H1 (cell line): ENCODE results near the gene ZNF768. TPM values are rescaled to one million over a fixed set of nuclear protein-coding genes. Genes with fewer than 3 reads are reported as not detected.

Experiments used
- CTCF ChIA-PET: fragments of 300-600 bp; sonication (Branson Sonifier 250); formaldehyde crosslinking; loops from one replicate; lab custom pipeline; 2021; ENCODE audit not compliant: partially characterized antibody; lab: Charles Lee
- POLR2A ChIA-PET: fragments of 300-600 bp; sonication (Branson Sonifier 250); formaldehyde crosslinking; loops from one replicate; lab custom pipeline; 2021; ENCODE audit warnings: inconsistent platforms; ENCODE audit not compliant: partially characterized antibody; lab: Charles Lee
- DNase-seq, 2 experiments: peaks; one replicate each; pipeline versions ENCODE4 v3.0.0 to v3.0.0-alpha.2; 2010 to 2022; ENCODE audit warnings: low spot score in 2 of 2, low read depth in 1 of 2, mixed read lengths in 1 of 2
- FAIRE-seq: peaks from 2 replicates; lab custom pipeline; 2011; peaks lifted over from hg19 to GRCh38; lab: Jason Lieb, UNC
- H2AFZ ChIP-seq: 2 replicates; pipeline ENCODE4 v1.8.1; 2012; ENCODE audit warnings: low read length, inconsistent platforms
- H2AK5ac ChIP-seq: 2 replicates; pipeline ENCODE4 v1.6.1; 2013; ENCODE audit warnings: low read depth, low read length
- H2BK120ac ChIP-seq: replicated peaks from 2 replicates; pipeline ENCODE3; 2013; ENCODE audit warnings: low read depth, low read length, inconsistent platforms
- H2BK12ac ChIP-seq: 2 replicates; pipeline ENCODE4 v1.6.1; 2013; ENCODE audit warnings: low read depth, low read length
- H2BK15ac ChIP-seq: 2 replicates; pipeline ENCODE4 v1.6.1; 2013; ENCODE audit warnings: low read length
- H2BK20ac ChIP-seq: 2 replicates; pipeline ENCODE4 v1.6.1; 2013; ENCODE audit warnings: low read length
- H2BK5ac ChIP-seq: 2 replicates; pipeline ENCODE4 v1.6.1; 2013; ENCODE audit warnings: low read depth, low read length
- H3K14ac ChIP-seq: 2 replicates; pipeline ENCODE4 v1.6.1; 2013; ENCODE audit warnings: inconsistent platforms; ENCODE audit not compliant: insufficient read length
- H3K18ac ChIP-seq: 2 replicates; pipeline ENCODE4 v1.6.1; 2013; ENCODE audit warnings: low read length; ENCODE audit errors: extremely low read depth
- H3K23ac ChIP-seq: 2 replicates; pipeline ENCODE4 v1.6.1; 2013; ENCODE audit warnings: inconsistent platforms; ENCODE audit not compliant: insufficient read length
- H3K23me2 ChIP-seq: 2 replicates; pipeline ENCODE4 v1.6.1; 2013; ENCODE audit warnings: low read depth, low read length
- H3K27ac ChIP-seq: 2 replicates; pipeline ENCODE4 v1.6.1; 2011; ENCODE audit warnings: low read depth, low read length, inconsistent platforms
- H3K27me3 ChIP-seq, 4 experiments: replicated peaks in 1 of 4; 1 replicate in 1 of 4; 2 replicates in 3 of 4; pipeline versions ENCODE4 v1.6.1 to v1.8.1; 2011 to 2013; ENCODE audit warnings: low read length in 3 of 4, mild to moderate bottlenecking in 3 of 4, inconsistent platforms in 2 of 4, mixed read lengths in 2 of 4, moderate library complexity in 1 of 4; ENCODE audit not compliant: control insufficient read depth in 3 of 4, insufficient read depth in 3 of 4; ENCODE audit errors: extremely low read depth in 1 of 4
- H3K36me3 ChIP-seq, 4 experiments: 2 replicates each; pipeline versions ENCODE4 v1.6.1 to v1.8.1; 2011 to 2013; ENCODE audit warnings: mild to moderate bottlenecking in 4 of 4, low read length in 3 of 4, moderate library complexity in 2 of 4, control low read depth in 1 of 4, inconsistent platforms in 1 of 4; ENCODE audit not compliant: insufficient read depth in 4 of 4, control insufficient read depth in 2 of 4
- H3K4ac ChIP-seq: replicated peaks from 2 replicates; pipeline ENCODE3; 2013; ENCODE audit warnings: low read length, low read depth, mixed read lengths, inconsistent platforms; ENCODE audit not compliant: insufficient read length
- H3K4me1 ChIP-seq, 4 experiments: replicated peaks in 1 of 4; 1 replicate in 1 of 4; 2 replicates in 3 of 4; pipeline versions ENCODE4 v1.6.1 to v1.8.1; 2011 to 2013; ENCODE audit warnings: low read length in 3 of 4, inconsistent platforms in 2 of 4, mixed read lengths in 1 of 4; ENCODE audit not compliant: insufficient read depth in 4 of 4, control insufficient read depth in 3 of 4
- H3K4me2 ChIP-seq, 2 experiments: 2 replicates each; pipeline versions ENCODE4 v1.6.1 to v1.8.1; 2011 to 2013; ENCODE audit warnings: low read depth in 2 of 2, low read length in 2 of 2, control low read depth in 1 of 2, inconsistent platforms in 1 of 2, mild to moderate bottlenecking in 1 of 2; ENCODE audit not compliant: insufficient read depth in 1 of 2
- H3K4me3 ChIP-seq, 4 experiments: fragments of 200-600, 300-600 bp in 1 of 4; sonication (generic), shearing (Covaris generic), sonication (Bioruptor Twin) in 1 of 4; 2 replicates each; pipeline versions ENCODE4 v1.5.1 to v1.8.1; 2011 to 2016; ENCODE audit warnings: low read length in 4 of 4, low read depth in 3 of 4, control low read depth in 2 of 4, inconsistent platforms in 2 of 4, mild to moderate bottlenecking in 2 of 4, mixed read lengths in 1 of 4, moderate library complexity in 1 of 4; ENCODE audit not compliant: insufficient read depth in 2 of 4; ENCODE audit errors: extremely low read depth in 1 of 4
- H3K56ac ChIP-seq: replicated peaks from 2 replicates; pipeline ENCODE3; 2013; ENCODE audit warnings: low read depth, mild to moderate bottlenecking, mixed read lengths, low read length, inconsistent platforms; ENCODE audit not compliant: insufficient read length
- H3K79me1 ChIP-seq: 2 replicates; pipeline ENCODE4 v1.6.1; 2013; ENCODE audit warnings: low read depth, low read length, control low read depth
- H3K79me2 ChIP-seq, 2 experiments: 2 replicates each; pipeline versions ENCODE4 v1.6.1 to v1.8.1; 2012 to 2013; ENCODE audit warnings: low read length in 2 of 2, mild to moderate bottlenecking in 2 of 2, inconsistent platforms in 1 of 2; ENCODE audit not compliant: insufficient read depth in 2 of 2, control insufficient read depth in 1 of 2
- H3K9ac ChIP-seq, 4 experiments: replicated peaks in 1 of 4; 1 replicate in 1 of 4; 2 replicates in 3 of 4; pipeline versions ENCODE4 v1.6.1 to v1.8.1; 2011 to 2013; ENCODE audit warnings: low read depth in 3 of 4, low read length in 3 of 4, control low read depth in 2 of 4, mild to moderate bottlenecking in 2 of 4, moderate library complexity in 2 of 4, inconsistent platforms in 1 of 4; ENCODE audit errors: extremely low read depth in 1 of 4
- H3K9me3 ChIP-seq, 2 experiments: 2 replicates each; pipeline versions ENCODE4 v1.6.1 to v1.8.1; 2012 to 2013; ENCODE audit warnings: mild to moderate bottlenecking in 2 of 2, moderate library complexity in 2 of 2, control low read depth in 1 of 2, inconsistent platforms in 1 of 2, low read depth in 1 of 2, low read length in 1 of 2, mixed read lengths in 1 of 2; ENCODE audit not compliant: insufficient read depth in 2 of 2
- H4K20me1 ChIP-seq, 2 experiments: replicated peaks in 1 of 2; 2 replicates each; pipeline versions ENCODE3 to v1.8.1; 2011 to 2013; ENCODE audit warnings: inconsistent platforms in 2 of 2, low read length in 2 of 2, mild to moderate bottlenecking in 1 of 2; ENCODE audit not compliant: insufficient read depth in 2 of 2, control insufficient read depth in 1 of 2
- H4K5ac ChIP-seq: 2 replicates; pipeline ENCODE4 v1.6.1; 2013; ENCODE audit warnings: low read length, low read depth, mixed read lengths, inconsistent platforms; ENCODE audit not compliant: insufficient read length
- H4K8ac ChIP-seq: 2 replicates; pipeline ENCODE4 v1.8.0; 2013; ENCODE audit warnings: mild to moderate bottlenecking, moderate library complexity, low read length, inconsistent platforms; ENCODE audit not compliant: insufficient read depth; ENCODE audit errors: extremely low read depth
- H4K91ac ChIP-seq: replicated peaks from 2 replicates; pipeline ENCODE3; 2013; ENCODE audit warnings: low read length, mixed read lengths, inconsistent platforms; ENCODE audit not compliant: insufficient read length
- CBX8 ChIP-seq: fragments of 300-800, 300-1000 bp; sonication (generic); IDR thresholded peaks from 2 replicates; pipeline ENCODE4 v1.7.1; 2016; ENCODE audit warnings: low read depth, low read length, borderline replicate concordance
- CHD2 ChIP-seq: IDR thresholded peaks from 2 replicates; pipeline ENCODE4 v1.6.1; 2012; ENCODE audit warnings: low read length, improper control_type of control experiment
- EGR1 ChIP-seq: IDR thresholded peaks from 2 replicates; pipeline ENCODE4 v1.6.1; 2011; ENCODE audit warnings: low read depth, low read length, borderline replicate concordance
- GTF2F1 ChIP-seq: IDR thresholded peaks from 2 replicates; pipeline ENCODE4 v1.6.1; 2012; ENCODE audit warnings: low read depth, low read length, improper control_type of control experiment, borderline replicate concordance
- HDAC2 ChIP-seq, 2 experiments: fragments of 300-600 bp in 1 of 2; sonication (generic) in 1 of 2; IDR thresholded peaks; 2 replicates each; pipeline ENCODE4 v1.6.1; 2011 to 2012; ENCODE audit warnings: low read depth in 2 of 2, low read length in 2 of 2, mild to moderate bottlenecking in 2 of 2, moderate library complexity in 2 of 2, borderline replicate concordance in 1 of 2, inconsistent platforms in 1 of 2
- NANOG ChIP-seq: IDR thresholded peaks from 2 replicates; pipeline ENCODE4 v1.6.1; 2011; ENCODE audit warnings: low read length, low read depth, mild to moderate bottlenecking, inconsistent platforms; ENCODE audit not compliant: insufficient read depth, poor library complexity, severe bottlenecking
- POLR2AphosphoS5 ChIP-seq: IDR thresholded peaks from 2 replicates; pipeline ENCODE4 v1.6.1; 2011; ENCODE audit warnings: low read depth, low read length
- RFX5 ChIP-seq: IDR thresholded peaks from 2 replicates; pipeline ENCODE4 v1.6.1; 2011; ENCODE audit warnings: low read depth, low read length, improper control_type of control experiment, borderline replicate concordance
- RNF2 ChIP-seq: fragments of 200-900, 300-1000 bp; sonication (generic); IDR thresholded peaks from 2 replicates; pipeline ENCODE4 v1.7.1; 2016; ENCODE audit warnings: borderline replicate concordance, low read depth, mild to moderate bottlenecking, antibody characterized with exemption, low read length; ENCODE audit not compliant: poor library complexity, severe bottlenecking; ENCODE audit errors: missing control alignments
- SAP30 ChIP-seq: fragments of 300-600 bp; sonication (generic); IDR thresholded peaks from 2 replicates; pipeline ENCODE4 v1.7.1; 2012; ENCODE audit warnings: low read length, moderate library complexity, mild to moderate bottlenecking, inconsistent platforms; ENCODE audit not compliant: insufficient read depth, insufficient replicate concordance
- TBP ChIP-seq: IDR thresholded peaks from 2 replicates; pipeline ENCODE4 v1.6.1; 2011; ENCODE audit warnings: low read depth, low read length, improper control_type of control experiment
- TEAD4 ChIP-seq: IDR thresholded peaks from 2 replicates; pipeline ENCODE4 v1.6.1; 2012; ENCODE audit warnings: low read depth, low read length, inconsistent platforms, mixed read lengths
- YY1 ChIP-seq: IDR thresholded peaks from 2 replicates; pipeline ENCODE4 v1.6.1; 2011; ENCODE audit warnings: low read depth, mild to moderate bottlenecking, low read length
- WGBS, 2 experiments: shearing (Covaris generic) in 1 of 2; methylation state at CpG; one replicate each; pipeline versions ENCODE4 v1.1.6 to v1.1.7; 2013 to 2015; ENCODE audit warnings: low lambda C conversion rate in 2 of 2, mixed read lengths in 2 of 2, inconsistent platforms in 1 of 2, low coverage in 1 of 2, missing lambda C conversion rate in 1 of 2; ENCODE audit not compliant: insufficient replicate concordance in 2 of 2, insufficient coverage in 1 of 2, insufficient read length in 1 of 2; ENCODE audit errors: extremely low coverage in 1 of 2, missing lambda C conversion rate in 1 of 2; 5-methylcytosine and 5-hydroxymethylcytosine counted together
- polyA plus RNA-seq, 7 experiments: library from polyadenylated mRNA; depleted of rRNA in 3 of 7; stranded (reverse) in 5 of 7; unstranded in 2 of 7; fragments of >200 nt in 5 of 7; fragments of 200-250 nt in 2 of 7; gene quantifications; 1 replicate in 5 of 7; 2 replicates in 1 of 7; 4 replicates in 1 of 7; pipeline versions ENCODE4 v1.2.1 to v1.2.3, GENCODE V29; 2011 to 2013; ENCODE audit warnings: missing spikeins in 2 of 7, mixed read lengths in 2 of 7
- total RNA-seq: library from RNA; stranded (reverse); fragmentation: NEBNext Ultra II Directional; extraction: Animal tissue kit (Norgen Biotek cat#: 25700); gene quantifications from 2 replicates; pipeline ENCODE4 v1.2.1, GENCODE V29; 2021

The ZNF768 gene
- total and polyA plus RNA-seq, 2 of the 8 experiments (the other 6 are each of a cell fraction or from before 2014, with no cell fraction given): 36.1 to 47.7 TPM

DNA sequence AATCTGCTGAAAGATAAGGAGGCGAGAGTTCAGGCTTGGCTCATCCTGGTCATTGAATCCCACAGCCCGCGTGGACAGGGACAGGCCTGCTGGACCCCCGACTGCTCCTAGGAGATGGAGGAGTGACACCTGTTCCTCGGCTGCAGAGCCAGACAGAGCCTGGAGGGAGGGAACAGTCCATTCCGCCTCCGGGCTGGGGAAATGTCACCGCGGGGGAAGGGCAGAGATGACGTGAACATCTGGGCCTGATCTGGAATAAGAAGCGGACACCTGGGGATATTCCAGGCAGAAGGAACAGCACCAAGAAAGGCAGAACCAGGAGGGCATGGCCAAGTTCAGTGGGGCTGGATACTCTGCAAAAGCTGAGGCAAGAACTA lies 6.8 kb upstream of the ZNF768 start:
- Histone ChIP-seq H4K20me1 (peaks cover 0 to 5% of the 10 kb centered on the region in 2 experiments), H3K4me1 (peaks cover 0 to 5% (median 3%) of the 10 kb centered on the region in 4 experiments; a peak in 4 of 7 replicates), H3K9me3 (no peaks in the 10 kb centered on the region), H3K56ac (no peak overlapping the region), H3K27ac (no peak overlapping the region), H2BK12ac (no peak overlapping the region), H2AK5ac (peak overlapping the region; percentile 84; the same call in 1 of the 2 replicates), H2BK120ac (no peak overlapping the region), H3K4me2 (peak overlapping the region in 1 of 2 experiments; percentile 58; a peak in 3 of 4 replicates), H2BK20ac (no peak overlapping the region), H3K23me2 (peaks cover 7% of the 10 kb centered on the region), H4K8ac (no peak overlapping the region), H3K4me3 (no peak overlapping the region), H2BK15ac (no peak overlapping the region), H4K91ac (no peak overlapping the region), H3K9ac (no peak overlapping the region), H3K14ac (no peak overlapping the region), H3K27me3 (no peaks in the 10 kb centered on the region), H3K18ac (no peak overlapping the region), H2BK5ac (no peak overlapping the region), H2AFZ (no peak overlapping the region), H3K79me2 (peaks cover 0 to 4% of the 10 kb centered on the region in 2 experiments; a peak in 1 of 4 replicates), H3K79me1 (peaks cover 2% of the 10 kb centered on the region), H3K4ac (no peak overlapping the region), H3K36me3 (peaks cover 0 to 8% (median 2%) of the 10 kb centered on the region in 4 experiments; a peak in 2 of 8 replicates), H3K23ac (no peak overlapping the region), H4K5ac (no peak overlapping the region)
- DNase-seq: no peak
- FAIRE-seq: no peak
- ChIA-PET CTCF (interaction anchor here (1.2 to 3.9 kb wide), 7 partner anchors 8 to 85 kb away, joined by 3 to 25 read pairs (median 7); partner anchors contain the start of gene ZNF689), POLR2A (interaction anchor here (2.3 to 5.3 kb wide), 7 partner anchors 9 to 104 kb away, joined by 5 to 121 read pairs (median 31); partner anchors contain the start of genes DCTPP1, ZNF689, ZNF764 and ZNF785)
- TF ChIP-seq CBX8: no peak
- no peak for TF ChIP-seq TEAD4
- TF ChIP-seq SAP30: no peak
- TF ChIP-seq NANOG: no peak
- TF ChIP-seq RNF2: no peak
- no peak for TF ChIP-seq EGR1
- no peak for TF ChIP-seq GTF2F1
- TF ChIP-seq TBP: no peak
- TF ChIP-seq CHD2: no peak
- no peak for TF ChIP-seq POLR2AphosphoS5
- TF ChIP-seq RFX5: no peak
- TF ChIP-seq YY1: no peak
- TF ChIP-seq HDAC2 (IDR thresholded peaks at IDR 0.05; ENCODE audit: borderline replicate concordance in 1 of 2, low read depth in 2 of 2, low read length in 2 of 2): no peak
- 90% methylated on average over 11 of the region's 11 CpGs; no CpG with 5 or more reads in 1 of the 2 experiments for WGBS, 2 experiments
